Breast epithelium (tissue), 4 donors: Measurements from ENCODE around the gene UNC45B. TPM values are rescaled to one million over a fixed set of nuclear protein-coding genes. Genes with fewer than 3 reads are reported as not detected.

ENCODE experiments used
- DNase-seq, 2 donors: peaks; one replicate each; pipeline ENCODE4 v3.0.0-alpha.2; 2019; ENCODE audit warnings: low spot score in 2 of 2
- H3K27ac ChIP-seq, 2 donors: fragments of 200-600 bp; sonication (generic) in 1 of 2; one replicate each; pipeline ENCODE4 v1.5.1; 2016 to 2019; ENCODE audit warnings: mild to moderate bottlenecking in 1 of 2
- H3K27me3 ChIP-seq, 2 donors: fragments of 200-600 bp; sonication (generic) in 1 of 2; one replicate each; pipeline versions ENCODE4 v1.5.1 to v1.6.0; 2017 to 2019; ENCODE audit warnings: control low read depth in 1 of 2, mild to moderate bottlenecking in 1 of 2
- H3K36me3 ChIP-seq: fragments of 200-600 bp; one replicate; pipeline ENCODE4 v1.5.1; 2019
- H3K4me1 ChIP-seq, 2 donors: fragments of 200-600 bp; sonication (generic); one replicate each; pipeline ENCODE4 v1.5.1; 2016 to 2019; ENCODE audit warnings: control low read depth in 1 of 2
- H3K4me3 ChIP-seq, 3 donors: fragments of 200-600 bp; sonication (generic); 1 replicate in 2 of 3; 2 replicates in 1 of 3; pipeline ENCODE4 v1.5.1; 2016 to 2019; ENCODE audit warnings: mild to moderate bottlenecking in 3 of 3, moderate library complexity in 2 of 3
- H3K9me3 ChIP-seq, 2 donors: fragments of 200-600 bp; sonication (generic) in 1 of 2; one replicate each; pipeline ENCODE4 v1.5.1; 2016 to 2019; ENCODE audit warnings: control low read depth in 1 of 2
- POLR2A ChIP-seq: fragments of 450-650 bp; IDR thresholded peaks from one replicate; pipeline ENCODE4 v1.6.1; 2016; ENCODE audit warnings: antibody characterized with exemption, mild to moderate bottlenecking, moderate library complexity
- POLR2AphosphoS5 ChIP-seq, 3 donors: sonication (generic); formaldehyde crosslinking; IDR thresholded peaks; one replicate each; pipeline ENCODE4 v1.6.1; 2017; ENCODE audit warnings: antibody characterized with exemption in 3 of 3
- intact Hi-C: fragments of 100-400 bp; cut with DNase I; formaldehyde crosslinking; loops from one replicate; pipeline ENCODE4 v1.15.1; 2023; ENCODE audit warnings: low total_unique reads
- total RNA-seq, 3 donors: library from RNA; depleted of rRNA; stranded (reverse); fragments of >200 nt; gene quantifications; one replicate each; pipeline ENCODE4 v1.1.0, GENCODE V29; 2016
- TF ChIP-seq, protein P1 (sequence below), 3 donors: fragments of 450-650 bp; IDR thresholded peaks; one replicate each; pipeline ENCODE4 v1.5.1; 2016 to 2017; ENCODE audit warnings: antibody characterized with exemption in 3 of 3, mild to moderate bottlenecking in 3 of 3, moderate library complexity in 3 of 3

Gene UNC45B
- total RNA-seq, 3 donors from 2014 or later = not detected

- H3K27me3 ChIP-seq = peaks cover 0 to 11% of the 10 kb centered on the region in 2 donors
- no peaks in the 10 kb centered on the region for H3K4me1 ChIP-seq
- intact Hi-C loops = no loop called here
- H3K36me3 ChIP-seq = no peaks in the 10 kb centered on the region
- H3K27ac ChIP-seq = no peak overlapping the region
- H3K4me3 ChIP-seq = no peak overlapping the region
- no peak for DNase-seq
- no peak for TF ChIP-seq POLR2AphosphoS5 (IDR thresholded peaks at IDR 0.05)
- TF ChIP-seq POLR2A = no peak
- TF ChIP-seq, protein P1, sequence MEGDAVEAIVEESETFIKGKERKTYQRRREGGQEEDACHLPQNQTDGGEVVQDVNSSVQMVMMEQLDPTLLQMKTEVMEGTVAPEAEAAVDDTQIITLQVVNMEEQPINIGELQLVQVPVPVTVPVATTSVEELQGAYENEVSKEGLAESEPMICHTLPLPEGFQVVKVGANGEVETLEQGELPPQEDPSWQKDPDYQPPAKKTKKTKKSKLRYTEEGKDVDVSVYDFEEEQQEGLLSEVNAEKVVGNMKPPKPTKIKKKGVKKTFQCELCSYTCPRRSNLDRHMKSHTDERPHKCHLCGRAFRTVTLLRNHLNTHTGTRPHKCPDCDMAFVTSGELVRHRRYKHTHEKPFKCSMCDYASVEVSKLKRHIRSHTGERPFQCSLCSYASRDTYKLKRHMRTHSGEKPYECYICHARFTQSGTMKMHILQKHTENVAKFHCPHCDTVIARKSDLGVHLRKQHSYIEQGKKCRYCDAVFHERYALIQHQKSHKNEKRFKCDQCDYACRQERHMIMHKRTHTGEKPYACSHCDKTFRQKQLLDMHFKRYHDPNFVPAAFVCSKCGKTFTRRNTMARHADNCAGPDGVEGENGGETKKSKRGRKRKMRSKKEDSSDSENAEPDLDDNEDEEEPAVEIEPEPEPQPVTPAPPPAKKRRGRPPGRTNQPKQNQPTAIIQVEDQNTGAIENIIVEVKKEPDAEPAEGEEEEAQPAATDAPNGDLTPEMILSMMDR (IDR thresholded peaks at IDR 0.05) = no peak
- no peaks in the 10 kb centered on the region for H3K9me3 ChIP-seq
Observed at GRCh38 chr17:35166526-35166925, 18.9 kb downstream of the UNC45B start.

- no peak for TF ChIP-seq POLR2AphosphoS5 (IDR thresholded peaks at IDR 0.05)
- no peaks in the 10 kb centered on the region for H3K9me3 ChIP-seq
- H3K36me3 ChIP-seq = no peaks in the 10 kb centered on the region
- H3K4me3 ChIP-seq = no peak overlapping the region
- H3K27ac ChIP-seq = no peak overlapping the region
- DNase-seq = no peak
- peaks cover 0 to 11% of the 10 kb centered on the region in 2 donors for H3K27me3 ChIP-seq
- intact Hi-C loops = no loop called here
- H3K4me1 ChIP-seq = no peaks in the 10 kb centered on the region
Observed at GRCh38 chr17:35167046-35167445, 19.4 kb downstream of the UNC45B start.

DNA sequence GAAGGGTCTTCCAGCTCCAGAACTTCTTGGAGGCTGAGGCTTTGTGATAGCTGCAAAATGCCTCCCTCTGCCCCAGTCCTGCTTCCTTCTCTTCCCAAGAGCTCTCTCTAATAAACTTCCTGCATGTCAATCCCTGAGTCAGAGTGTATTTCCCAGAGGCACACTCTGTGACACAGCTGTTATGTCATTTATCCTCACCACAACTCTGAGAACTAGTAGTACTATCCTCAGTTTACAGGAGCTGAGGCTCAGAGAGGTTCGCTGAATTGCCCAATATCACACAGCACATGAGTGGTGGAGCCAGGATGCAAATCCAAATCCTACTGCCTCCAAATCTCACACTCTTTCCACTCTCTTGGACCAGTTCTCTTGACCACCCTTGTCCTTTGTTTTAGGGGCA, 20.0 kb downstream of the UNC45B start:
- TF ChIP-seq, protein P1 (IDR thresholded peaks at IDR 0.05) = no peak
- TF ChIP-seq POLR2AphosphoS5 (IDR thresholded peaks at IDR 0.05) = no peak
- TF ChIP-seq POLR2A = no peak
- no peak for DNase-seq
- Histone ChIP-seq H3K4me3 (no peak overlapping the region), H3K36me3 (no peaks in the 10 kb centered on the region), H3K27me3 (peaks cover 0 to 7% of the 10 kb centered on the region in 2 donors), H3K27ac (no peak overlapping the region), H3K9me3 (no peaks in the 10 kb centered on the region), H3K4me1 (no peaks in the 10 kb centered on the region)
- intact Hi-C loops = no loop called here

GRCh38 chr17:35169835-35170363, 22.3 kb downstream of the UNC45B start:
- H3K9me3 ChIP-seq = no peaks in the 10 kb centered on the region
- no peak overlapping the region for H3K27ac ChIP-seq
- no peaks in the 10 kb centered on the region for H3K36me3 ChIP-seq
- no peak for TF ChIP-seq POLR2A
- TF ChIP-seq, protein P1 (IDR thresholded peaks at IDR 0.05) = no peak
- TF ChIP-seq POLR2AphosphoS5 (IDR thresholded peaks at IDR 0.05) = no peak
- H3K27me3 ChIP-seq = peaks cover 0 to 5% of the 10 kb centered on the region in 2 donors
- no peaks in the 10 kb centered on the region for H3K4me1 ChIP-seq
- intact Hi-C loops = no loop called here
- DNase-seq = no peak
- no peak overlapping the region for H3K4me3 ChIP-seq

DNA sequence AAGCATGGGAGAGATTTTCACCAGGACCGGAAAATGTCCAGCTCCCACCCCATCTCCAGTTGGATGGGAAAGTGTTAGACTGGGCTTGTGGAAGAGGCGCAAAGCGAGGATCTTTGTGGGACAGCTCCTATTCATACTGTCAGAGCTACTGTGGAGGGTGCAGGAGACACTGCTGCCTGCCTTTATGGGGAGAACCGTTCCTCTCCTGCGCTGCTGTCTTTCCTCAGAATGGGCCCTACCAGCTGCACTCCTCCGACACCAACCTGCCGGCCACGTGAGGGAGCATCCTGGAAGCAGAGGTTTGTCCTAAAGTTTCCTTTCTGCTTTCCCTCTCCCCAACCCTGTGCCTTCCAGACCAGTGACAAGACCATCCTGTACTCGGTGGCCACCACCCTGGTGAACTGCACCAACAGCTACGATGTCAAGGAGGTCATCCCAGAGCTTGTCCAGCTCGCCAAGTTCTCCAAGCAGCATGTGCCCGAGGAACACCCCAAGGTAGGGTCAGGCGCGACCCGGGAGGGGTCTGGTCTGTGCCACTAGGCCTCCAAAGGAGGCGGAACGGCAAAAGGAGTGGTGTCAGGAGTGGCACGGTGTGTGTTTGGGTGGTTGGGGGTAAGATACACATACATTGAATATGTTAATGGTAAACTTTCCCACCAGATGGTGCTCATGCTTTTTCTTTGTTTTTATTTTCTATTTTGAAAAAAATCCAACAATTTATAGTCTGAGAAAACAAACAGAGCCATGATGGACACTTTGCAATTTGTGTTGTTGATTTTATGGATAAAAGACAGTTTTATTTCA, 23.6 kb downstream of the UNC45B start:
- Histone ChIP-seq H3K9me3 (no peaks in the 10 kb centered on the region), H3K4me3 (no peak overlapping the region), H3K27me3 (peaks cover 0 to 5% of the 10 kb centered on the region in 2 donors), H3K4me1 (no peaks in the 10 kb centered on the region), H3K27ac (no peak overlapping the region), H3K36me3 (no peaks in the 10 kb centered on the region)
- no peak for TF ChIP-seq POLR2A
- TF ChIP-seq, protein P1 (IDR thresholded peaks at IDR 0.05) = peak in 2 of 3 donors; percentile 37 to 39
- DNase-seq = no peak
- intact Hi-C loops = no loop called here
